C4-2B (cell line): ENCODE measurements around the gene OTOG.

Source experiments
- H3K27ac ChIP-seq: fragments of 450-650 bp; 2 replicates; pipeline ENCODE4 v1.5.1; 2017
- ZFX ChIP-seq: fragments of 450-650 bp; IDR thresholded peaks from 2 replicates; pipeline ENCODE4 v1.6.1; 2017
- TF ChIP-seq, protein P1 (sequence below): fragments of 450-650 bp; conservative IDR thresholded peaks from 2 replicates; pipeline ENCODE4 v1.5.1; 2017; ENCODE audit warnings: mild to moderate bottlenecking

OTOG gene

DNA sequence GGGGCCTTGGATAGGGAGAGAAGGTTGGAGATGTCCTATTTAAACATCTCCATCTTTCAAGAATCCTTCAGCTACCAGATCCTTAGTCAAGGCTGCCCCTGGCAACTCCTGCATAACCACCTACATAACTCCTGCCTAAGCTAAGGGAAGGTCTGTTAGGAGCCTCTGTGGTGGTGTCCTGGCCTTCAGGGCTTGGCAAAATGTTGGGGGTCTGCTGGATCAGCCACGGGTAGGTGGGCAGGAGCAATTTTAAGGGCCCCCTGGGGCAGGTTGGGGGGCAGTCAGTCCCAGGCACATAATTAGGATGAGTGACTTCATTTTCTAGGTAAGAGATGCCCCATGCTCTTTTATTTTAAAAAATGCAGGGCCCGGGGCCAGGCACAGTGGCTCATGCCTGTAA, 28.7 kb upstream of the OTOG start:
- H3K27ac ChIP-seq: no peak overlapping the region
- TF ChIP-seq, protein P1, sequence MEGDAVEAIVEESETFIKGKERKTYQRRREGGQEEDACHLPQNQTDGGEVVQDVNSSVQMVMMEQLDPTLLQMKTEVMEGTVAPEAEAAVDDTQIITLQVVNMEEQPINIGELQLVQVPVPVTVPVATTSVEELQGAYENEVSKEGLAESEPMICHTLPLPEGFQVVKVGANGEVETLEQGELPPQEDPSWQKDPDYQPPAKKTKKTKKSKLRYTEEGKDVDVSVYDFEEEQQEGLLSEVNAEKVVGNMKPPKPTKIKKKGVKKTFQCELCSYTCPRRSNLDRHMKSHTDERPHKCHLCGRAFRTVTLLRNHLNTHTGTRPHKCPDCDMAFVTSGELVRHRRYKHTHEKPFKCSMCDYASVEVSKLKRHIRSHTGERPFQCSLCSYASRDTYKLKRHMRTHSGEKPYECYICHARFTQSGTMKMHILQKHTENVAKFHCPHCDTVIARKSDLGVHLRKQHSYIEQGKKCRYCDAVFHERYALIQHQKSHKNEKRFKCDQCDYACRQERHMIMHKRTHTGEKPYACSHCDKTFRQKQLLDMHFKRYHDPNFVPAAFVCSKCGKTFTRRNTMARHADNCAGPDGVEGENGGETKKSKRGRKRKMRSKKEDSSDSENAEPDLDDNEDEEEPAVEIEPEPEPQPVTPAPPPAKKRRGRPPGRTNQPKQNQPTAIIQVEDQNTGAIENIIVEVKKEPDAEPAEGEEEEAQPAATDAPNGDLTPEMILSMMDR: no peak
- no peak for TF ChIP-seq ZFX

DNA sequence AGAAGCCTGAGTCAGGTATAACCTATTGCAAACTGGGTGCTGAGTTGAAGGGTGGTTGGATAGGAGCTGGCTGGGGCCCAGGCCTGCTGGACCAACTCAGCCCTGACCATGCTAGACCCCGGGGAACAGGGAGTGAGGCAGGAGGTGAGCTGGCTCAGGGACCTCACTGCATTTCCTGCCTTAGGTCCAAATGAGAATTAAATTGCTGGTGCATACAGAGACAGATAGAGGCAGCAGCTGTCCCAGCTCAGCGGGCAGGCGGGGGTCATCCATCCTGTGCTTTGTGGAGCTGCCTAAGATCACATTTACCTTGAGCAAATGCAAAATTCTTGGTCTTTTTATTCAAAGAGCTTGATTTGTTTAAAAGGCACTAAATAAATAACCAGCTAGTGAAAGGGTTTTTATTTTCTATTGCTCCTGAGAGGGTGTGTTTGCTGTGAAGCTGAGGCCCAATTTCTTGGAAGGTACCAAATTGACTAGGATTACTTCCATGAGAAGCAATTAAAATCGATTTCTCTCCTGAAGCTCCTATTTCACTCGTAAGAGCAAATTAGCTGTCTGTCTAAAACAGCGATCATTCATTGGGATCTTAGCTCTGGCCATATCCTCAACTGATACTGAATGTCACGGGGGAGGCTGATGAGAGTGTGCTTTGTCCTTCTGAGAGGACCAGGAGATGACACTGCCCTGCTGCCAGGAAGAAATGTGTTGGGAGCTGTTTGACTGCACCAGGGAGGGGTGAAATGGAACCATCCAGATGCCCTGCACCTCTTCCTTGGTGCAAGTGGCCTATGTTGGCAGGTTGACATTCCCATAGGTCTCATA, 27.8 kb upstream of the OTOG start:
- TF ChIP-seq, protein P1: no peak
- TF ChIP-seq ZFX: no peak
- no peak overlapping the region for H3K27ac ChIP-seq

DNA sequence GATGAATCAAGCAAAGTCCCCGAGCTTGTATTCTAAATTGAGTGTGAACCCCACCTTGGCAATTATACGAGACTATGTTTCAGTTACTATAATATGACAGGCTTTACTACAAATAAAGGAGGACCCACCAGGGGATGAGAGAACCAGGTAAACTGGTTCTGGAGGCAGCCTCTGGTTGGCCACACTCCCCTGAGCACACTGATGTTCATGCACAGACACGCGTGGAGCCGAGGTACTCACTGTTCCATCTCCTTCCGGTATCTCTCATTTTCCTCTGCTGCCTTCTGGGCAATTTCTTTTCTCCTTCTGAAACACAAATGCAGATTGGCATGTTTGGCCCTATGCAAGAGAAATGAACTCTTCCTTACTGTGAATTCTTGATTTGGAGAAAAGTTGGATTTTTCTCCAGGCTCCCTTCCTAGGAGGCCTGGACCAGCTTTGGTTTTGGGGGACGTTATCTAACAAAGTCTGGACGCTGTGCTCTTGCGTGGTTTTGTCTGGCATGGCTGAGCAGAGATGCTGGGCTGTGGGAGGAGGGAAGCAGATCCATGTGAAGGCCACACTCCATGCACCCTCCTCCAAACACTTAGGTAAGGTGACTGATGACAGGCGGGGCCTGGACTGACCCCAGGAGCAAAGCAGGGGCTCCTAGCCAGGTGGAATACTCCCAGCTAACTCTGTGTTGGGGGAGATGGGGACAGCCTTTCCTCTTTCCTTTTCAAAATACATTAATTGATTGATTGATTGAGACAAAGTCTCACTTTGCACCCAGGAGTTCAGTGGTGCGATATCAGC, 25.8 kb upstream of the OTOG start:
- no peak overlapping the region for H3K27ac ChIP-seq
- no peak for TF ChIP-seq ZFX
- TF ChIP-seq, protein P1: no peak

DNA sequence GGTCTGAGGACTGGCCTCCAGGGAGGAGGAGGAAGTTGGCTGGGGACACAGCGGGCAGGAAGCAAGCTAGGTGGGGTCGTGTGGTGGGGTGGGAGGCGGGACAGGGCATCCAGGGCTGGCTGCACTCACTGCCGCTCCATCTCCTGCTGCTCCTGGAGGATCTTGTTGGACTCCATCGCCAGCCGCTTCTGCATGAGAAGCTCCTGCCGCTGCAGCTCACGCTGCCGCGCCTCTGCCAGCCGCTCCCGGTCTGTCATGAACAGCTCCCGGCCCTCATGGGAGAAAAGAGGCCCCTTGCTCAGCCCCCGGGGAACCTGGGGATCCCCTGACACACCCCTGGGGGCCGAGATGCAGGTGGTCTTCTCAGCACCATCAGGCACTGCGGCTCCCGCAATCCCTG, 24.4 kb upstream of the OTOG start:
- no peak overlapping the region for H3K27ac ChIP-seq
- TF ChIP-seq, protein P1: no peak
- TF ChIP-seq ZFX: no peak

DNA sequence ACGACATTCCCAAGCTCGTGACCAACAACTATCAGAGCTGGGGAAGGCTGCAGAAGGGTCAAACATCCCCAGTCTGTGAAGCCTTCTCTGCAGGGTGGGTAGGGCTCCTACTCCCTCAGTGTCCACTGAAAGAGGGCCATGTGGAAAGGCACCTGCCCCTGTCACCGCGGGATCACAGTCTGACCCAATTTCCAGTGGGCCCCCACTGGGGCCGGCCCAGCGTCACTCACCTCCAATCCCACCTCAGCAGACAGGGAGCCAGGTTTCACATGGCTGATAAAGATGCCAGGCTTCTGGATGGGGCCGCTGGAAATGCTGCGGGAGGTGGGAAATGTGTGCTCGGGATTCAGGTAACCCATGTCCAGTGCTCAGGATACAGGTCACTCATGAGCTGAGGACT, 22.8 kb upstream of the OTOG start:
- H3K27ac ChIP-seq: no peak overlapping the region
- TF ChIP-seq ZFX: no peak
- TF ChIP-seq, protein P1: no peak

DNA sequence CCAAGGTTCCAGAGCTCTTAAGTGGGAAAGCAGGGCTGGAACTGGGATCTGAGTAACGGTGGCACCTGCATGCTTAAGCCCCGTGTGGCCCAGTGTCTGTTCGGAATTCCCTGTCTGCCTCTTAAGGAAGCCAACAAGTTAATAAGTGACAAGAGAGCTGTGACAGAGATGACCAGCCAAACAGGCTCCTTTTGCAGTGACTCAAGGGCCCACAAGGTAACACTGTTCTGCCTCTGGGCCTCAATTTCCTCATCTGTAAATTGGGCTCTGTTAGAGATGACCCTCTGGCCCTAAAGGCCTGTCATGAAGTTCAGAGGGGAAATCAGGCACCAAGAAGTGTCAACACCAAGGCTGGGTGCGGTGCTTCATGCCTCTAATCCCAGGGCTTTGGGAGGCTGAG, 21.5 kb upstream of the OTOG start:
- TF ChIP-seq, protein P1: no peak
- TF ChIP-seq ZFX: no peak

DNA sequence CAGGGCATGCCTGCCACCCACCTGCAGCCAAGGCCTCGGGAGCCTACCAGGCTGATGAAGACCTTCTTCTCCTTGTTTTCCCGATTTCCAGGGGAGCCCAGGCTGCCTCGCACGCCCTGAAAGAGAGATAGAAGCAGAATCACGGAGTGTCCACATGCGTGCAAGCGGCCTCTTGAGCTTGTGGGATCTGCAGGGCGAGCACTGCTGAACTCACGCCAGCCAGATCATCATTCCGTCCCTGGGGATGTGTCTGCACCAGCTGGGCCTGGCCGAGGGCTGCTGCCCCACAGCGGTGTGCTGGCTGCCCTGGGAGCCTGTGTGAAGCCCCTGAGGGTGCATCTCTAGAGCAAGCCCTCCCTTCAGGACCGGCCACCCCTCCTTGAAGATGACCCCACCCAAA, 20.7 kb upstream of the OTOG start:
- no peak overlapping the region for H3K27ac ChIP-seq
- no peak for TF ChIP-seq ZFX
- TF ChIP-seq, protein P1: no peak

More for the DNA sequence above, 21.5 kb upstream of the OTOG start:
- no peak overlapping the region for H3K27ac ChIP-seq
